GM20431 (cell line): ENCODE measurements around the gene TMEM163.
"Not testable (repeated sequence)": the region's sequence is repeated elsewhere in the genome, so short reads cannot be mapped to it uniquely, and the experiment has no call there.

Experiments used
- in situ Hi-C: fragments of 300-500 bp; cut with MseI, MboI; formaldehyde crosslinking; loops from one replicate; pipeline ENCODE4 v1.15.0; 2020; ENCODE audit warnings: low sequenced_read_pairs; ENCODE audit not compliant: unreplicated experiment

TMEM163 gene

DNA sequence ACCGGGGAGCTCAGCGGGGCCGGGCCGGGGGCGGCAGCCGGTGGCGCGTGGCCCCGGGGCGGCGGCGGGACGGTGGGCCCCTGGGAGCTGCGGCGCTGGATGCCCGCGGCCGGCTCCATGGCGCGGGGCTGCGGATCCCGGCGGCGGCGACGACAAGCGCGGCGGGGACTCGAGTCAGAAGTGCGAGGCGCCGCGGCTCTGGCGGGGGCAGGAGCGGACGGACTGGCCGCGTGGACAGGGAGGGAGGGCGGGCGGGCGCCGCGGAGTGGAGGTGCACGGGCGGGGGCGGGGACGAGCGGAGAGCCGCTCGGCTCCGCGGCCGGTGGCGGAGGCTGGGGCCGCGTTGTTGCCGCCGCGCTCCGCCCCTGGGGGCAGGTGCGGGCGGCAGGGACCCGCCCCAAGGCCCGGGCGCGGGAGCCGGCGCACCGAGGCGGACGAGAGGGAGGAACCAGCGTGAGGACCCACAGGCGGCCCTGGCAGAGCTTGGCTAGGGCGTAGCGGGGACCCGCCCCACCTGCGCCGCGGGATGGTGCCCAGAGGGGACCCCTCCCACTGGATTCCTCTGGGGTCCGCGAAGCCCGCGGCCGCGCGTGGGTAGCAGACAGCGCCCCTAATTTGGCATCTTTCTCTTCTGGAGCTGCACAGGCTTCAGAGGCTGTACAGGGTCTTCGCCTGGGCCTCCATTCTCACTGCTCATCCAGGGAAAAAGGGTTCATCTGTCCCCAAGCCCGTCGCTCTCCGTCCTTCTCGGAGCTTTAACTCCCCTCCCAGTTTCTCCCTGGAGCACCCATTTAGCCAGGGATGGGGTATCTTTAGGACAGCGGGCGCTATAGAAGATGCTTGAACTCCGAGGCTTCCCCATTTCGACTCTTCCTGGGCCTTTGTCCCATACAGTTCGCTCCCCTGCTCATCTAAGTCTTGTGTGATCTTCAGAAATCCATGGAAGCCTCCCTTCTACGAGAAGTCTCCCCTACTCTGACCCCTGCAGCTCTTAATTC lies at the start of gene TMEM163:
Gene TMEM163, minus strand, starts transcription at position 184 of the 998 bp plus-strand sequence.
- in situ Hi-C loops = no loop called here

DNA sequence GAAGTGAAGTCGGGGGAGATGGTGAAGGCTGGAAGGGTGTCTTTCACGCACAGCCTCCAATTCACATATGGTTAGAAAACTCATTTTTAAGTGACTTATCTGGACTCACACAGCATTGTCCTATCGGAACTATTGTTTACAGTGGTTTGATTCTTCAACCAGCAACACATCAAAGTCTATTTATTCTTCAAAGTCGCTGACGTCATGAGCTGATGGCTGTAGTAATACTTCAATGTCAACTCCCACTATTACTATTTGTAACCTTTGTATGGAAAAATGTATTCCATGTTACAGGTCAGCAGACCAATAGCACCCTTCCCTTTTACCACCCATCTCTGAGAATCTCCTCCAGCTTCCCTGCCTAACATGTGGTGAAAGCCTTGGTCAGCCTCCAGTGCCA lies 47.8 kb upstream of the TMEM163 start:
- in situ Hi-C loops = no loop called here

DNA sequence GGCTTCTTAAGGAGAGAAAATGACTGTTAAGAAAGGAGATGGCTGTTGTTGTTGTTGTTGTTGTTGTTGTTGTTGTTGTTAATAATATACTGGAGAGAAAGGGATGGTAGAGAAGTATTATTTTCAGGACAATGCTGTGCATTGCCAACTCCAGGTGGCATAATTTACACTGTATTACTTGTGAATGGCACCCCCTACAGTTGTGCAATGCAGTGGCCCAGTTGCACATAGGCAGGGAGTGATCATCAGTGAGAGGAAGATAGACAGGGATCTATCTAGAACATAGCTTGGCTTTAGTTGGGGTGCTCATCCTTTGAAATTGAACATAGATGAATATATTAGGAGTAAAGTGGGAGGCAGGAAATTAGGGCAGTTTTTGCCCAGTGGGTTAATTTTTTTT lies 47.2 kb upstream of the TMEM163 start:
- in situ Hi-C loops = no loop called here

DNA sequence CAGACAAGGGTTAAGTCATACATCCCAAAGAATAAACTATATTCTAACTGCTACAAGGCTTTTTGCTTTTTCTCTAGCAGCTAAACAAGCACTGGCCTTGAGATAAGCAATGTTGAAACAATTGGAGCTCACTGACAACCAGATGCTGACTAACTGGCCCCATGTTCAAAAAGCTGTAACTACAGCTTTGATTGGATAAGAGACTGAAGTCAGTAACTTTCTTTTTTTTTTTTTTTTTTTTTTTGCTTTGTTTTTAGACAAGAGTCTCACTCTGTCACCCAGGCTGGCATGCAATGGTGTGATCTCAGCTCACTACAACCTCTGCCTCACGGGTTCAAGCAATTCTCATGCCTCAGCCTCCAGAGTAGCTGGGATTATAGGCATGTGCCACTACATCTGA lies 45.4 kb upstream of the TMEM163 start:
- in situ Hi-C loops = no loop called here

- in situ Hi-C loops = no loop called here
Measured at GRCh38 chr2:134763164-134763710, 44.4 kb upstream of the TMEM163 start.

DNA sequence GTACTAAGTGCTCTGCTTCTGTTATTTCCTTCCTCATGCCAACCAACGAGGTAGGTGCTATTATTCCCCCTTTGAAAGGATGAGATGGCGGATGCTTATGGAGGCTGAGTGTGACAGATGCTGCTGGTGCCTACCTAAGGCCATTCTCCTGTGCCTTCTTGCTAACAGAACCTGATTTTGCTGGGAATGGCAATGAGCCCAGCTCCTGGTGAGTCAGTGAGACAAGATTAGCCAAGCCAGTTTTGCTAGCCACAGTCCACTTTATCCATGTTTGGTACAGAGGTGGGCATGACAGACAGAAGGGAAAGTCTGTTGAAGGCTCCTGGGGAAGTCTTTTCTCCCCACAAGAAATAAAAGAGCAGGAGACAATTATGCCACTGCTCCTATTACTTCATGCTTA lies 43.7 kb upstream of the TMEM163 start:
- in situ Hi-C loops = no loop called here

GRCh38 chr2:134760385-134760784 lies 41.6 kb upstream of the TMEM163 start:
- in situ Hi-C loops = no loop called here

GRCh38 chr2:134758633-134759032 lies 39.8 kb upstream of the TMEM163 start:
- in situ Hi-C loops = no loop called here

GRCh38 chr2:134751981-134752380 lies 33.2 kb upstream of the TMEM163 start:
- in situ Hi-C loops = not testable (repeated sequence)

- in situ Hi-C loops = no loop called here
Measured at GRCh38 chr2:134745546-134745945, 26.7 kb upstream of the TMEM163 start.

DNA sequence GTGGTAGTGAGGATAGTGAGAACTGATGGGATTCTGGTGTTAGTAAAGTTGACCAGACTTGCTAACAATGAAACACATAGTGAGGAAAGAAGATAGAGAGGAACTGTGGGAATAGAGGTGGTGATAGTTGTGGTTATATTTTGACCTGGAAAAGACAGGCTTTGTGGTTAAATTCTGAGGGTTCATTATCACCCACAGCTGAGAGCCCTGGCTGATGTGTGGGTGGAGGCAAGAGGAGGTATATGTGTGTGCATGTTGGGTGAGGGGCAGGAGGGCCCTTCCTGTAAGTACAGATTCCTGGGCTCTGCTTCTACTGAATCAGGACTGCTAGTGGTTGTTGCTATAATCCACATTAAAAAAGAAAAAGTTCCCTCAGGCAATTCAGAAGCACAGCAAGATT lies 26.2 kb upstream of the TMEM163 start:
- in situ Hi-C loops = no loop called here

DNA sequence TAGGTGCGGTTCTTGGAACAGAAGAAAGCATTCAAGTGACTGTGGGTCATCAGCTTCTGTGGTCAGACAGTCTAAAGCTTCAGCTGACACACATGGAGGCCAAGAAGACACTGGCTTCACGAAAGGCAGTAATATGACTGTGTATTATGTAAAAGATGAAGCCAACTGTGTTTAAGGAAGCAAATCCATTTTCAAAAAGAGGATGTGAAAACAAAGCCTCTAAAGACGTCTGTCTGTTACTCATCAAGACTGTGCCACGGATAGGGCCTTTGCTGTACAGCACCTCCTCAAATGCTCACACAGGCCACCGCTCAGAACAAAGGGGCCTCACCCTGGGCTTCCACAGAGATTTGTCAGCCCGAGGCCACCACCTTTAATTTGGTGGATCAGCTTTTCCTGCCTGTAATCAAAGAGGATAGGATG lies 21.1 kb upstream of the TMEM163 start:
- in situ Hi-C loops = no loop called here

GRCh38 chr2:134739236-134739878 lies 20.6 kb upstream of the TMEM163 start:
- in situ Hi-C loops = no loop called here

GRCh38 chr2:134738141-134738870 lies 19.5 kb upstream of the TMEM163 start:
- in situ Hi-C loops = no loop called here

DNA sequence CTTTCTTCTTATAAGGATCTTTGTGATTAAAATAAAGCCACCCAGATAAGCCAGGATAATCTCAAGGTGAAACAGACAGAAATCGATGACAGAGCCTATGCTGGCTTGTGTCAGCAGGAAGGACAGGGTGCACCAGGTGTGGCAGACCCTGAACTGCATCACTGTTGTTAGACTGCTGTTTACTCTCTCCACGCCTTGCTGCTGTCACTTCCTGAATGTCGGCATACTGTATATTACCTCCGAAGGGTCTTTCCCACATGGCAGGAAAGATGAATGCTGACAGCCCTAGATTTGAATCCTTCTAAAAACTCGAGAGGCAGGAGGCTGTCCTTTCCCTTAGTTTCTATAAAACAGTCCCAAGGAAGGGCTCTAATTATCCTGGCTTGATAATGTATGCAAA lies 18.9 kb upstream of the TMEM163 start:
- in situ Hi-C loops = no loop called here

DNA sequence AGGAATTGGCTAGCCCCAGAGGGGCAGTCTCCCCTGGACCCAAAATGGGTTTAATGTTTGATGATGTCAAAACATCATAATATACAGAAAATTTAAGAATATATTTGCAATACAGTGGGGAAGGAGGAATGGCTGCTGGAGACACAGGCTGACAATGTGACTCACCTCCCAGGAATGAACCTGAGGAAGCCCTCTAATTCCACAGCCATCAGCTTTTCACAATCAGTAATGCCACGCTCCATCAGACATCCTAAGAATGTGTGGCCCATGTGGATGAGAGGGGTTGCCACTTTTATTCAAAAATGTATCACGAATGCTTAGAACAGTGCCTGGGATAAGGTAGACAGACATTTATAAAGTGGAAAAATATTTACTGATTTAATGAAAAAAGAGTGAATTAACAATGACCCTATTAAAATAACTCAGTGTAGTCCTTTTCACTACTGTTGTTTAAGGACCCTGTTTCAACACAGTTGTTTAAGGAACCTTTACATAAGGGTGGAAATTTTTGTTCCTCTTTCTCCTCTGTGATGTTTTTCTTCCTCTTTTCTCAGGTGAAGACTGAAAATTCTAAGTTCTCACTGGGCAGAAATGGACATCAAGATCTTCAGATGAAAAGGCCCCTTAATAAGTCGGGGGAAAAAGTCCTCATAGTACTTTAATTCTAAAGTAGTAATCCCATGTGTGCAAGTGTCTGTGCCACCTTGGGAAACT lies 17.5 kb upstream of the TMEM163 start:
- in situ Hi-C loops = no loop called here

DNA sequence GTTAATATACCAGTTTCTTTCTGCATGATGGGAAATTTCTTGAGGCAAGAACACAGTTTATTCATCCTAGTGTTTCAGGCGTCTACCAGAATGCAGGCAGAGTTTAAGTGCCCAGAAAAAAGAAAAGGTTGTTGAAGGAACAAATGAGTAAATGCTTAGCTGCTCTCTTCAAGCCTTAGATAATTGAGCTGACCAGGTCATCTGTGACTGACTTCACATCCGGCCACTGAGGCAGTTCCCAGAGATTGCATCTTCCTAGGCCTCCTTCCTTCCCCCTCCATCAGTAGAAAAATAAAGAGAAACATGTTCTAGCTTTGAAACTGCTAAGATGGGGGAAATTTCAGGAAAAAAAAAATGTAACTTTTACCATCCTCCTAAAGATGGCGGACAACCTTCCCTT lies 9.4 kb upstream of the TMEM163 start:
- in situ Hi-C loops = no loop called here

DNA sequence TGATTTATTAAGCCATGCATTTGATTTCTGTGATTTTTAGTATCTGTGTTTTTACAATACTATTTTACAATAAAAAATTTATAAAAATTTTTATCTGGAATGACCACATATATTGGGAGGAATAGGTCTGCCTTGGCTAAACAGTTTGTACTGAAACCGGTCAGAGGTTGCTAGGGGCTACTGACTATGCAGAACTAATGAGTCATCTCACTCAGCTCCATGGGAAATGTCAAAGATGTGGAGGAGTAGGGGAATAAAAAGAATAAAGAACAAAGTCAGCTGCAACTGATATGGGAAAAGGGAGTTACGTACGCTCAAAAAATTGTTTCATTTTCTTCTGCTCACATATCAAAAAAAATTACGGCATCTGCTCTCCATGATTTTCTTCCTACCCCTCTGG lies 8.6 kb upstream of the TMEM163 start:
- in situ Hi-C loops = no loop called here

DNA sequence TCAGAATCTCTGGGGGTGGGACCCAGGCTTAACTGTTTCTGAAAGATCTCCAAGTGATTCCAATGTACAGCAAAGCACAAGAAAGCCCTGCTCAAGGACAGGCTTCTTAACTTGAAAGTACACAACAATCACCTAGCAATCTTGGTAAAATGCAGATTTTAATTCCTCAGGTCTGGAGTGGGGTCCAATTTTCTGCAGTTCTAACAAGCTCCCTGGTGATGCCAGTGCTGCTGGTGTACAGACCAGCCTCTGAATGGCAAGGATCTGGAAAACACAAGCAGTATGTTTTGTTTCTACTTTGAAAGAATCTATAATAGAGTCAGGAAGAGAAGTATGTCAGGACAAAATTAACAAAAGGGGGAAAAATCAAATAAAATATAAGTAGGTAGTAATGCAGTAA lies 7.8 kb upstream of the TMEM163 start:
- in situ Hi-C loops = no loop called here

DNA sequence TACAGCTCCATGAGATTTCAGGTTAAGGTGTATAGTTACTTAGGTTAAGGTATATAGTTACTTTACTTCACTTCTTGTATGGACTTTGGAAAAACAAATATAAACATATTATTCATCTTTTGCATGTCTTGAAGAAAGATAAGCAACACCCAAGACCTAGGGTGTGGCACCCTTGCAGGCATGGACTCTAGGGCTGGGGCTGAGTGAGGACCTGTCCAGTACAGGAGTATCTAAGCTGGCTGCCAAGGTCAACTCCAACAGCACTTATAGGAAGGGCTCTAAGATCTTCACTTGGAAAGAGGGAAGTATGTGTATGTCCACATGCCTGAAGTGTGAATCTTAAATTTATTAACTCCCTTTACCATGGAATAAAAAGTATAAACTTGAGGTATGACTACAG lies 7.1 kb upstream of the TMEM163 start:
- in situ Hi-C loops = no loop called here
